ENCODE measurements around the gene IFNG. TPM values are rescaled to one million over a fixed set of nuclear protein-coding genes. Genes with fewer than 3 reads are reported as not detected.

IFNG gene
- total RNA-seq, 2 experiments from 2014 or later: 2.9 to 3.2 TPM

DNA sequence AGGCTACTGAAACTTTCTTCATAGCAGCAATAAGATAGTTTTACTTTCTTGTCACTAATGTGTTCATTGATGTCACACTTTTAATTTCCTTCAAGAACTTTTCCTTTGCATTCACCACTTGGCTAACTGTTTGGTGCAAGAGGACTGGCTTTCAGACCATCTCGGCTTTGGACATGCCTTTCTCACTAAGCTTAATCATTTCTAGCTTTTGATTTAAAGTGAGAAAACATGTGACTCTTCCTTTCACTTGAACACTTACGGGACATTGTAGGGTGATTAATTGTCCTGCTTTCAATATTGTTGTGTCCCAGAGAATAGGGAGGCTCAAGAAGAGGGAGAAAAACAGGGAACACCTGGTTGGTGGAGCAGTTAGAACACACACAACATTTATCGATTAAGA is 41.9 kb downstream of the IFNG start:
- H3K4me1 Mint-ChIP-seq (ENCODE audit: low read depth): peaks cover 20% of the 10 kb centered on the region
- no peak for ATAC-seq (ENCODE audit: poor library complexity)
- H3K4me1 ChIP-seq (ENCODE audit: insufficient read depth, low read length): peaks cover 18% of the 10 kb centered on the region
- H3K36me3 ChIP-seq (ENCODE audit: insufficient read depth, low read length): no peaks in the 10 kb centered on the region
- H3K4me3 Mint-ChIP-seq: peak overlapping the region; percentile 63
- H3K9me3 Mint-ChIP-seq: no peaks in the 10 kb centered on the region
- no peak overlapping the region for H3K27ac Mint-ChIP-seq
- no peak for DNase-seq
- peak overlapping the region; percentile 33 for H3K4me3 ChIP-seq (ENCODE audit: low read length)
- TF ChIP-seq, protein P1, sequence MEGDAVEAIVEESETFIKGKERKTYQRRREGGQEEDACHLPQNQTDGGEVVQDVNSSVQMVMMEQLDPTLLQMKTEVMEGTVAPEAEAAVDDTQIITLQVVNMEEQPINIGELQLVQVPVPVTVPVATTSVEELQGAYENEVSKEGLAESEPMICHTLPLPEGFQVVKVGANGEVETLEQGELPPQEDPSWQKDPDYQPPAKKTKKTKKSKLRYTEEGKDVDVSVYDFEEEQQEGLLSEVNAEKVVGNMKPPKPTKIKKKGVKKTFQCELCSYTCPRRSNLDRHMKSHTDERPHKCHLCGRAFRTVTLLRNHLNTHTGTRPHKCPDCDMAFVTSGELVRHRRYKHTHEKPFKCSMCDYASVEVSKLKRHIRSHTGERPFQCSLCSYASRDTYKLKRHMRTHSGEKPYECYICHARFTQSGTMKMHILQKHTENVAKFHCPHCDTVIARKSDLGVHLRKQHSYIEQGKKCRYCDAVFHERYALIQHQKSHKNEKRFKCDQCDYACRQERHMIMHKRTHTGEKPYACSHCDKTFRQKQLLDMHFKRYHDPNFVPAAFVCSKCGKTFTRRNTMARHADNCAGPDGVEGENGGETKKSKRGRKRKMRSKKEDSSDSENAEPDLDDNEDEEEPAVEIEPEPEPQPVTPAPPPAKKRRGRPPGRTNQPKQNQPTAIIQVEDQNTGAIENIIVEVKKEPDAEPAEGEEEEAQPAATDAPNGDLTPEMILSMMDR (IDR thresholded peaks at IDR 0.05): no peak
- no peaks in the 10 kb centered on the region for H3K9me3 ChIP-seq (ENCODE audit: control insufficient read depth in 1 of 2, insufficient read depth in 1 of 2, low read length in 2 of 2)
- ChIA-PET POLR2A (interaction anchor here (0.7 to 1.4 kb wide), 2 partner anchors 41 to 63 kb away, joined by 4 read pairs; no protein-coding TSS in a partner anchor), CTCF (no interaction called here)
- no peaks in the 10 kb centered on the region for H3K27me3 ChIP-seq (ENCODE audit: control insufficient read depth in 1 of 2, insufficient read depth in 2 of 2, low read length in 2 of 2)
- intact Hi-C loops (cut with DNase I, micrococcal nuclease): loop anchor here in 1 of 2 experiments (10.0 kb wide), 1 partner anchor 197 kb away; no protein-coding TSS in a partner anchor
- no peak overlapping the region for H3K27ac ChIP-seq (ENCODE audit: low read depth in 1 of 2, low read length in 2 of 2)
- no peaks in the 10 kb centered on the region for H3K27me3 Mint-ChIP-seq
- H3K36me3 Mint-ChIP-seq (ENCODE audit: low read depth): no peaks in the 10 kb centered on the region

DNA sequence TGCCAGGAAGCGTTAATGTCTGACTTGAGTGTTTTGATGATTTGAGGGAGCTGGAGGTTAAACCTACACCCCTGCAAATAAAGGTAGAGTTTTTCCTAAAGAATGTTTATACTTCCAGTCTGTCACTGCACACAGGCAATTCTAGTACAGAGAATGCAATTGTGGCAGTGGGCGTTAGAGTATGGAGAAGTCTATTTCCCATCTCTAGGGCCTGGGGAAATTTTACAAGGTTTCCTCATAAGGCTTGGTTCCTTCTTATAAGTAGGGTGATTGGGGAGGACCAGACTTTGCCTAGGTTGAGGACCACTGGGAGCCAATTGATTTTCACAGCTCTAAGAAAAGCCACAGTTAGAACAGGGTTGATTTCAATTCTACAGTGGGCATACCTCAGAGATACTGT is 44.3 kb downstream of the IFNG start:
- ChIA-PET POLR2A (no interaction called here), CTCF (interaction anchor here (2.5 kb wide), 1 partner anchor 43 kb away, joined by 8 read pairs; no protein-coding TSS in a partner anchor)
- Mint-ChIP-seq H3K27me3 (no peaks in the 10 kb centered on the region), H3K9me3 (no peaks in the 10 kb centered on the region), H3K36me3 (ENCODE audit: low read depth) (no peaks in the 10 kb centered on the region), H3K27ac (no peak overlapping the region), H3K4me3 (no peak overlapping the region), H3K4me1 (ENCODE audit: low read depth) (peaks cover 20% of the 10 kb centered on the region)
- DNase-seq: no peak
- no peaks in the 10 kb centered on the region for H3K36me3 ChIP-seq (ENCODE audit: insufficient read depth, low read length)
- H3K4me3 ChIP-seq (ENCODE audit: low read length): no peak overlapping the region
- H3K9me3 ChIP-seq (ENCODE audit: control insufficient read depth in 1 of 2, insufficient read depth in 1 of 2, low read length in 2 of 2): no peaks in the 10 kb centered on the region
- intact Hi-C loops (cut with DNase I, micrococcal nuclease): loop anchor here in 1 of 2 experiments (10.0 kb wide), 1 partner anchor 200 kb away; no protein-coding TSS in a partner anchor
- TF ChIP-seq, protein P1 (IDR thresholded peaks at IDR 0.05): no peak
- ATAC-seq (ENCODE audit: poor library complexity): no peak
- no peak overlapping the region for H3K27ac ChIP-seq (ENCODE audit: low read depth in 1 of 2, low read length in 2 of 2)
- no peaks in the 10 kb centered on the region for H3K27me3 ChIP-seq (ENCODE audit: control insufficient read depth in 1 of 2, insufficient read depth in 2 of 2, low read length in 2 of 2)
- peaks cover 18% of the 10 kb centered on the region for H3K4me1 ChIP-seq (ENCODE audit: insufficient read depth, low read length)

DNA sequence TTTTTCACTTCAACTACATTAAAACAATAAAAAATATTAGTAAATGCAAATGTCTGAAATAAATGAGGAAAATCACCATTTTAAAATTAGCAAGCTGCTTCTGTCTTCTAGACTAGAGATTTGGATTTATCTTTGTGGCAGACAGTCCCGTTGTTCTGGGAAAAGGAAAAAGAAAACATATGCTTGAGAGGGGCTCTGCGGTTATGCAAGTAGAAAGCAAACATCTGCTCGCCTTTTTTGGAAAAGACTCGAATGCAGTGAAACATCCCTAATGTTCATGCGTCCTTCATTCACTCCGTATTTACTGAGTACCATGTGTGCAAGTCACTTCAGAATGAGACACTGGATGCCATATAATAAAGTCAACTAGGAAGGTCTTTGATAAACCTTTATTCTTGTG is 44.9 kb downstream of the IFNG start:
- H3K36me3 Mint-ChIP-seq (ENCODE audit: low read depth): no peaks in the 10 kb centered on the region
- POLR2A ChIA-PET: no interaction called here
- intact Hi-C loops (cut with DNase I, micrococcal nuclease): loop anchor here in 1 of 2 experiments (10.0 kb wide), 1 partner anchor 200 kb away; no protein-coding TSS in a partner anchor

More for the DNA sequence above, 44.9 kb downstream of the IFNG start:
- no peak overlapping the region for H3K4me3 Mint-ChIP-seq
- Histone ChIP-seq H3K4me1 (ENCODE audit: insufficient read depth, low read length) (peaks cover 15% of the 10 kb centered on the region), H3K36me3 (ENCODE audit: insufficient read depth, low read length) (no peaks in the 10 kb centered on the region), H3K27me3 (ENCODE audit: control insufficient read depth in 1 of 2, insufficient read depth in 2 of 2, low read length in 2 of 2) (no peaks in the 10 kb centered on the region), H3K4me3 (ENCODE audit: low read length) (no peak overlapping the region), H3K27ac (ENCODE audit: low read depth in 1 of 2, low read length in 2 of 2) (no peak overlapping the region), H3K9me3 (ENCODE audit: control insufficient read depth in 1 of 2, insufficient read depth in 1 of 2, low read length in 2 of 2) (no peaks in the 10 kb centered on the region)
- no peak for DNase-seq
- TF ChIP-seq, protein P1 (IDR thresholded peaks at IDR 0.05): no peak
- ATAC-seq (ENCODE audit: poor library complexity): no peak
- no peaks in the 10 kb centered on the region for H3K9me3 Mint-ChIP-seq
- H3K27ac Mint-ChIP-seq: no peak overlapping the region
- H3K4me1 Mint-ChIP-seq (ENCODE audit: low read depth): peaks cover 20% of the 10 kb centered on the region
- CTCF ChIA-PET: interaction anchor here (1.1 to 2.5 kb wide), 2 partner anchors 44 to 53 kb away, joined by 3 to 8 read pairs; no protein-coding TSS in a partner anchor
- no peaks in the 10 kb centered on the region for H3K27me3 Mint-ChIP-seq

All from CD4-positive, alpha-beta T cell (primary cell).